Suppressor macrophage treated with lipopolysaccharide for 1 hour (primary cell): ENCODE results near the gene C17orf67.
A peak's percentile ranks its signal among the peaks of the same experiment; 100 is the strongest.

Experiments used
- DNase-seq, 3 donors: peaks; one replicate each; pipeline ENCODE4 v3.0.0-alpha.2; 2020 to 2022

Gene C17orf67, protein sequence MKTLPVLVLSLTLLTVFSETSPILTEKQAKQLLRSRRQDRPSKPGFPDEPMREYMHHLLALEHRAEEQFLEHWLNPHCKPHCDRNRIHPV

DNA sequence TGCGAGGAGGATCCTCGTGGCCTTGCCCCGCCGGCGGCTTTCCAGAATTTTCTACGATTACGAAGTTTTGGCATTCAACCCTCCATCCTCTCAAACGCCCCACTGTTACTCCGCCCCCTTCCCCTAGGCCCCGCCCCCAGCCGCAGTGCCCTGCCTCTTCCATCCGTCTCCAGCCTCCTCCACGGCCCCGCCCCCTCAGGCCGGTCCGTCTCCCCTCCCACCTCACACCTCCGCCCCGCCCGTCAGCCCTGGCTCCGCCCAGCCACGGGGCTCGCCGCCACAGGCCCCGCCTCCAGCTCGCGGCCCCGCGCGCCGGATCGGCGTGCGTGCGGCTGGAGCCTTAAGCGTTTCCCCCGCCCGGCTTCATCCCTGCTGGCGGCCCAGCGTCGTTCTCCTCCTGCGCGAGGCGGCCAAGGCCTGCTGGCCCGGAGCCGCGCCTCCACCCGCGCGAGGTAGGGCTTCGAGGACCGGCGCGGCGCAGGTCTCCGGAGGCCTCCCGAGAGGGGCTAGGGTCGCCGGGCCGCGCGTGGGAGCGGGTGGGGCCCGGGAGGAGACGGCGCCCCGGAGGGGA is at the start of gene C17orf67, which contains the start of gene DGKE:
TSS of gene C17orf67 (minus strand) at position 112 of the 571 bp plus-strand sequence. CDS start 18,110 bp downstream, outside the sequence.
TSS of gene DGKE (plus strand) at position 343 of the 571 bp plus-strand sequence. CDS start 645 bp downstream, outside the sequence.
- DNase-seq = peak; percentile 95 to 99 (median 97)

GRCh38 chr17:56881685-56882295 is 48.1 kb upstream of the C17orf67 start:
- peak in 1 of 3 donors; percentile 18 for DNase-seq

GRCh38 chr17:56880571-56880970 is 46.9 kb upstream of the C17orf67 start:
- DNase-seq = peak in 1 of 3 donors; percentile 18

GRCh38 chr17:56880133-56880532 is 46.4 kb upstream of the C17orf67 start:
- peak; percentile 57 to 62 (median 57) for DNase-seq

DNA sequence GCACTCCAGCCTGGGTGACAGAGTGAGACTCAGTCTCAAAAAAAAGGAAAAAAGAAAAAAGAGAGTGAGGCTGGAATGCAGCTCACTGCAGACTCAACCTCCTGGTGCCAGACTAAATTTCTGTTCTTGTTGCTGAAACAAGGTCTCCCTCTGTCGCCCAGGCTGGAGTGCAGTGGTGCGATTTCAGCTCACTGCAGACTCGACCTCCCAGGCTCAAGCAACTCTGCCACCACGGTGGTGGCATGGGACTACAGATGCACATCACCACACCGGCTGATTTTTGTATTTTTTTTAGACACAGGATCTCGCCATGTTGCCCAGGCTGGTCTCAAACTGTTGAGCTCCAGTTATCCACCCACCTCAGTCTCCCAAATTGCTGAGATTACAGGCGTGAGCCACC is 45.6 kb upstream of the C17orf67 start:
- peak in 1 of 3 donors; percentile 17 for DNase-seq

DNA sequence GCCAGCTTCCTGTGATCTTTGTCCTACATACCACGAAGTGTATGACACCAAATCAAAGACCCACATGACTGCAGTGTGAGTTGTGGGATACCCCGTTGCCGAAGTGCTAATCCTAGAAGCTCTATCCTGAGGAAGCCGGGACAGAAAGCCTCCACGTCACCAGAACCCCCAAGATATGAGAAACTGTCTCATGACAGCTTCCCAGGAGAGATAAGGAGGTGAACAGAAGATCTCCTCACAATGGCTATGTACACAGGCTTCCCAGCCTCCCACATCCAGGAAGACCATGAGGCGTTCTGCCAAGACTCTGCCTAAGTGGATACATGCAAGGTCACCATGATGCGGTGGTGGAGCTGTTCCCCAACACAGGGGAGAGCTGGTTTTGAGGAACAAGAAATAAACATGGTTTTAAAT is 43.1 kb upstream of the C17orf67 start:
- DNase-seq = peak in 1 of 3 donors; percentile 21

- peak; percentile 49 to 94 (median 69) for DNase-seq
These were observed 36.4 kb upstream of the C17orf67 start for GRCh38 chr17:56870081-56870651.

DNA sequence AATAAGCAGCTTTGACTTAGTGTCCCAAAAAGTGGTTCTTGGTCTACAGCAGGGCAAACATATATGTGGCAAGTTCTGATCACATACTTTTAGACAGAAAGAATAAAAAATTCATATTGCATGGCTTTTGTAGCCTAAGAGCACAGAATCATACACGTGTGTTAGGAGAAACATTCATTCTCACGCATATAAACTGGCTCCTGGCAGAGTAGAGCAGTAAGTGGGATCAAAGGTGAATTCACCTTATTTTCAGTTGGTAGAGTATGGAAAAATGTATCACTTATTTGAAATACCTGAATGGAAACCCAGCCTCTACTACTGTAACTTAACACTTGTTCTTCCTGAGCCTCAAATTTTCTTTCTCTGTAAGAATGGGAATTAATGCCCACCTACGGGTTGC is 35.0 kb upstream of the C17orf67 start:
- no peak for DNase-seq

DNA sequence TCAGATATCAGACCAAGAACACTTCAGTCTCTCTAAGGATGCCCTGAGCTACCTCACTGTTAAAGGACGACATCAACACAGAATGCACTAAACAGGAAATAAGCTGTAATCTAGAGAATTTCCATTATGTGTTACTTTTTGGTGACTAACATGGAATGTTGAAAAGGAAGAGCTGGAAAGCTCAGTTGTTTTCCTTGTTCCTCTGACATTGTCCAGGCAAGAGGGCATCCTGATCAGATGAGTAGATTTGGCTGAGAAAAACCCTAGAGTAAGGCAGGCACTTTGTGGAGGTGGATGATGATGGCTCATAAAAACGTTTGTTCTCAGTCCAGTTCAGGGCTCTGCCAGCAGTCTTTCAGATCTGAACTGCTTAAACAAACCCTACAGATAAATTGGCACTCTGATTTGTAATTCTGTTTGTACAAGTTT is 34.2 kb upstream of the C17orf67 start:
- peak in 2 of 3 donors; percentile 44 to 69 for DNase-seq

GRCh38 chr17:56866496-56866895 is 32.8 kb upstream of the C17orf67 start:
- DNase-seq = no peak

DNA sequence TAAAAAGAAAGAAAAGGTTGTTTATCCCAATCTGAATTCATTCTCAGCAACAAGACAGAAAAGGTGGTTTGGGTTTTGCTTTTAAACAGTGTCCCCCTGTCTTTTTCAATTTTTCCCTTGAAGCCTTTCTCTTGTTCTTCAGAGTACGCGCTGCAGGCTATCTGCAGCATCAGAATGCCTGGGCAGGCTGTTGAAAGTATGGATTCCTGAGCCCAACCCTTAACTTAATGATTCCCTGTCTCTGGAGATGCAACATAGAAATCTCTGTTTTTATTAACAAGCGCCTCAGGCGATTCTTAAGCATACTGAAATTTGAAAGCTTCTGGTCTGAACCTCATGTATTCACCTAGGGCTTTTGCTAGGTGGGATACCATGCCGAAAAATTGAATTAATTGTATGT is 32.4 kb upstream of the C17orf67 start:
- DNase-seq = no peak

GRCh38 chr17:56863974-56864373 is 30.3 kb upstream of the C17orf67 start:
- no peak for DNase-seq

GRCh38 chr17:56861899-56862298 is 28.2 kb upstream of the C17orf67 start:
- no peak for DNase-seq

DNA sequence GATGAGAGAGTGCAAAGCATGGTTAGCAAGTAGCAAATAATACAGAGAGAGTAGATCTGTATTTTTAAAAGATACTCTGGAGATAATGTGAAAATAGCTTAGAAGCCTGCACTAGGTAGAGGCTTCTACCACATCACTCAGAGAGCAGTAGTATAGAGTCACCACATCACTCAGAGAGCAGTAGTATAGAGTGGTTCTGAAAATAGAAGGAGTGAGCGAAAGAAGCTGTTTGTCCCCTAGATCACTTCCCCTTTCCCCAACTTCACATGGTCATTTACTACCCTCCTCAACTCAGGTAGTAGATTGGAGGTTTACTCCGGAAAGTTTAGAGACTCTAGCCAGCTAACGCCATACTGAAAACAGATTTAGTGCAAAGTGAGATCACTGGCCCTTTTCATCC is 17.3 kb upstream of the C17orf67 start:
- no peak for DNase-seq

- no peak for DNase-seq
These were observed 16.9 kb upstream of the C17orf67 start for GRCh38 chr17:56850591-56850990.

DNA sequence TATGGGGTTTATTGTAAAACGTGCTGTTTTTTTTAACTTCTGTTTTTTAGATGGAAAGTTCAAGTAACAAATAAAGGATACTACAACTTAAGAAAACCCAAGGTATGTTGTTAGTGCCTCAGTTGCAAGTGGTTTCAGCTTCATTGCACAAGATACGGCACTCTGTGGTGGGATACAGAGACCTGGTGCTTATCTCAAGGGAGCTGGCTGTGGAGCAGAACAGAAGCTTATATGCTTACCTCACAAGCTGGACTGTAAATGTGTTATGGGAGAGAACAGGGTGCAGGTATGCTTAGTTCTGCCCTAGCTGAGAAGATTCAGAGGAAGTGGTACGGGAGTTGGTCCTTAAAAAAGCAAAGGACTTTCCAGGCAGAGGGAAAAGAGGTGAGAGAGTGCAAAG is 15.4 kb upstream of the C17orf67 start:
- DNase-seq = no peak

DNA sequence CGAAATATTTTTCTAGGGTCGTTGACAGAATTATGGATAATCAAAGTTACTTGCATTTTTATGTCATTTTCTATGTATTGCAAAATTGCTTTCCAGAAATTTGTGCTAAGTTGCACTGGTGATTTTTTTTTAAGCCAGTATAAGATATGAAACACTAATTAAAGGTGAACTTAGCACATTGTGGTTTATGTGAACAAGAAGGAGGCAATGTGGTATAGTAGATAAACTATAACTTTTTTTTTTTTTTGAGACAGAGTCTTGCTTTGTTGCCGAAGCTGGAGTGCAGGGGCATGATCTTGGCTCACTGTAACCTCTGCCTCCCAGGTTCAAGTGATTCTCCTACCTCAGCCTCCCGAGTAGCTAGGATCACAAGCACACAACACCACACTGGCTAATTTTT is 13.4 kb upstream of the C17orf67 start:
- no peak for DNase-seq

DNA sequence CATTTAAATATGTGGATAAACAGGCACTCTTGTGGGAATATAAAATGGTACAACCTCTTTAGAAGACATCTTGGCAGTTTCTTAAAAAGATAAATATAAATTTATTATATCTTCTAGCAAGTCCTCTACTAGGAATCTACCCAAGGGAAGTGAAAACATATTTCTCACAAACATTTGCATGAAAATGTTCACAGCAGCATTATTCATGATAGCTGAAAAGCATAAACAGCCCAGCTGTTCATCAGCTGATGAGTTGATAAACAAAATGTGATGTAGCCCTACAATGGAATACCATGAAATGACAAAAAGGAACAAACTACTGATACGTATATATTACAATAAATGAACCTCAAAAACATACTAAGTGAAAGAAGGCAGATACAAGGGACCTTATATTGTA is 12.2 kb upstream of the C17orf67 start:
- no peak for DNase-seq

DNA sequence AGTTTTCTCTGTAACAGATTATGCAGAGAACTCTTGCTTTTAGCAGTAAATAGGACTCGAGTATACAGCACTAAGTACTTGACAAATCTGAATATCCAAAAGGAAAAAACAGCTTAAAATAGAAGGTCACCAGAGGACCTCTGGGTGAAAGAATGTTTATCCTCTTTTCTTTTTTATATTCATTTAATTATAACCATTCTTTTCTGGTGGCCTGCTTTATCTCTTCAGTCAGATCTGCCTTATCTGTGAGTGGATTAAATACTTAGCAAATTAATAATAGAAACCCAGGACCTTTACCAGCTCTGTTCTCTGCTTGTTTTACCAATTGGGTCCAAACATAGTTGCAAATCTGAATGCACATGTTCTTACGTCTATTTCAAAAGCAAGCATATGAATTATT is 8.9 kb upstream of the C17orf67 start:
- DNase-seq = no peak

DNA sequence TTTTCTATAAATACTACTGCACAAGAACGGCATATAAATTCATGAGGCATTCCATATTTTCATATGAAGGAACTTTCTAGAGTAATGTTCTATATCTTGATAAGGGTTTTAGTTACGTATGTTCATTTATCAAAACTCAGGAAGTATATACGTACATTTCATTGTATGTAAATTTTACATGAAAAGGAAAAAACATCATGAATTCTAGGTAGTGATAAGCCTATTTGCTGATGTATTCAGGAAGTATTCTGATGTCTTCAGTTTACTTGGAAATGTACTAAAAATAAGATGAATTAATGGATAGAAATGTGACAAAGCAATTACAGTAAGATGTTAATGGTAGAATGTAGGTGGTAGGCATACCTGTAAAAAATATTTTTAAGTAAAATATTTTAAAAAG is 5.0 kb upstream of the C17orf67 start:
- no peak for DNase-seq

DNA sequence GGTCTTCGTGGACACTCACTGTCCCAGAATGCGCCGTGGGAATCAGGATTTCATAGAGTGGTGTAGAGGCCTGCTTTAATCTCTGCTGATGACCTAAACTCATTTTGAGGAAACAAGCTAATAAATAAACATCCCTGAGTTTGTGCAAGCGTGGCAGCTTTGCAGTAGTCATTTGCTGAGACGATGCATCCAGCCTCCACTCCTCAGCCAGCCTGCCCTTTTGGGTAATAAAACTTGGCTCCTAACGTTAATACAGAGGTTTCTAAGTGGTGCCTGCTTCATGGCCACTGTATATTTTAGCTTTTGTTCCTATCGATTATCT is 1.5 kb upstream of the C17orf67 start:
- DNase-seq = peak; percentile 65 to 73 (median 68)

GRCh38 chr17:56834380-56835263 is 902 bp upstream of the C17orf67 start:
- peak in 2 of 3 donors; percentile 11 to 36 for DNase-seq
